HT-29 (cell line): ENCODE measurements around the gene NOD2. TPM values are rescaled to one million over a fixed set of nuclear protein-coding genes. Genes with fewer than 3 reads are reported as not detected.
A peak's percentile ranks its signal among the peaks of the same experiment; 100 is the strongest.

Experiments used
- DNase-seq: peaks from one replicate; pipeline ENCODE4 v3.0.0-alpha.2; 2015; ENCODE audit warnings: low spot score
- total RNA-seq: library from RNA; depleted of rRNA; stranded (reverse); fragments of >200 nt; shearing (Covaris generic); gene quantifications from 2 replicates; pipeline ENCODE4 v1.2.3, GENCODE V29; 2014; rRNA removed

The NOD2 gene
- not detected in 2 replicates for total RNA-seq

DNA sequence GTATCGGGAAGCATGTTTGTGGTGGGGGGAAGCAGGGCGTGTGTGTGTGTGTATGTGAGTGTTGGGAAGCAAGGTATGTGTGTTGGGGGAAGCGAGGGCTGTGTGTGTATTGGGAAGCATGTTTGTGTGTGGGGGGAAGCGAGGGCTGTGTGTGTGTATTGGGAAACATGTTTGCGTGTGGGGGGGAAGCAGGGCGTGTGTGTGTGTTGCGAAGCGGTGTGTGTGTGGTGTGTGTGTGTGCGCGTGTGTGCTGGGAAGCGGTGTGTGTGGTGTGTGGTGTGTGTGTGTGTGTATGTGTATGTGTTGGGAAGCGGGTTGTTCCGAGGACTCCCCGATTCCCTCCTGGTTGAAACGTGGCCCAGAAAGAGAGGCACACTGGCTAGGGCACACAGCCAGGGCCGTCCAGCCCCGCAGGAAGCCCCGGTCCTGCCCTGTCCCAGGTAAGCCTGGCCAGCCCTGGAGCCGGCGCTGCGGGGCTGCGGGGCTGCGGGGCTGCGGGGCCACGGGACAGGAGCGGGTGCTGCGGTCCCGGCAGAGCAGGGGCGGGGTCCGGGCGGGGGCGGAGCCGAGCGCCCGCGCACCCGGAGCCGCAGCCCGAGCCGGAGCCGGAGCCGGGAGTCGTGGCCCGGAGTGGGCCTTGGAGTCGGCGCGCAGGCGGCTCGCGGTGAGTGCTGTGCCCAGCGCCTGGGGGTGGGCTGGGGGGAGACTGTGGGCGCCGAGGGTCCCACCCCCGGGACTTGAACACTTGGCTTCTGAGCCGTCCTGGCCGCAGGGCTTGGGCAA lies at the start of gene NOD2:
TSS of gene NOD2 (plus strand) at position 608 of the 783 bp plus-strand sequence. CDS start 5,890 bp downstream, outside the sequence.
- no peak for DNase-seq

DNA sequence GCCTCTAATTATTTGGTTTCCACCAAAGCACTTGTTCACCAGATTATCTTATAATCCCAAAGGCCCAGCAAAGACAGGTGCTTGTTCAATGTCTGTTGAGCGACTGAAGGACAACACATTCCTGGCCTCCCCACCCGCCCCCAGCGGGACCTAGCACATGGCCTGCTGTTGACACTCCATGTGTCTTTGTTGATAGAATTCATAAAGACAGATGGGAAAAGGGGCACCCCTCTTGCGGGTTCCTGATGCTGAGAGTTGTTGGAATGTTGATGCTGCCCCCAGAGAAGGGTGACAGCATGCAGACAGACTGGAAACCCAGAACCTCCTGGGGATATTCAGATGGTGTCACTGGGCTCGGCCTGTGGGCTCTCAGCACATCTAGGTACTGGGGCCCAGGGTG lies 49.2 kb upstream of the NOD2 start:
- no peak for DNase-seq

DNA sequence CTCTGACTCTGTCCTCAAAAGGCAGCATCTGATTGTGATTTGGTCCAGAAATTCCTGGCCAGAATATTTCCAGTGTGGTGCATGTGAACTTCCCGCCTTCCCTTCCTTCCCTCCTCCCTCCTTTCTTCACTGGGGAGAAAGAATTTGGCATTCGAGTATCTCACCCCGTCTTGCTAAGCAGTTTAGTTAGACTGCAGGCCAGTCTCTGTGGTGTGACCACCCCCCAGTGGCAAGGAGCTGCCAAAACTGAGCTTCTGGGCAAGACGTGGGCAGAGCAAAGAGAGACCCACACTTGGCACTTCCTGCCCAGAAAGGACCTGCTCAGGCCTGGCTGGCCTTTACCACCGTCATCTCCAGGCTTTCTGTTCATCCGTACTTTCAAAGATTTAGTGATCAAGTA lies 48.7 kb upstream of the NOD2 start:
- DNase-seq = no peak

DNA sequence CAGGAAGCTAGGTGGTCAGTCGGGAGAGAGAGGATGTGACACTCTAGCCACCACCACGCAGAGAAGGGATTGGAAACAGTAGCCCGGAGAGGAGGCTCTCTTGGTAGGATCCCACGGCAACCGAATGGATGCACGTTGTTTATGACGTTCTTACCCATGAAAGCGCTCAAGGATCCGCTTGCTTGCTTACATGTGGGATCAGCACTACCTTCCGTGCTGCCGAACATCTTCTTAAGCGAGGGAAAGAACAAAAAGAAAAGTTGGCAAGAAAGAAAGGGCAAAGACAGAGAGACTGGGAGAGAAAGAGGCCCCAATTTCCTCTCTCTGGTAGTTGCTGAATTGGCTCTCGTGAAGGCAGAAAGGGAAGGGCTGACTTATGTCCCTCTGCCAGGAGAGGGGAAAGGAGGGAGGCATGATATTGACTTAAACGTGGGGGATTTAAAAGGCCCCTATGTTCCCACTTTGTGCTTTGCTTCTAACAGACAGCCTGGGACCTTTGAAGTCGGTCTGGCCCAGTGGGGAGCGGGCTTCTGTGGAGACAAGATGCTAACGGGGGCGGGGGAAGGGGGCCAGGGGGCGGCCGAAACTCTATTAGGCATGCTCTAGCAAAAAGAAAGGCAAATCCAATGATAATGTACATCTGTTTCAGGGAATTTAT lies 47.7 kb upstream of the NOD2 start:
- no peak for DNase-seq

DNA sequence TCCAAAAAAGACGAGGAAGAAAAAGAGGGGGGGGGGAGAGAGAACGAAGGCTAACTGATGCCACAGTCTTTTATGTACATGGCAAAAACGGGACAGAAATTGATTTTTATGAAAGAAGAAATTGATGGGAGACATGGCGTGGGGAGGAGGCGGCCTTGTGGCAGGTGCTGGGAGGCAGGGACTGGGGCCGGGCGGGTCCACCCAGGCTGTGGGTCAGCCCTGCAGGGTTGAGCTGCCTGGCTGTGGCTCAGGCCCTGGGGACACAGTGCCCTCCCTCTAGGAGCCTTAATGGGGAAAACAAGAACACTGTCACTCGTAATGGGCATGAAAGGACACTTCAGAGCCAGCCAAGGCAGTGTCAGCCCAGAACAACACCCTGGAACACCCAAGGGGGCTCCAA lies 47.1 kb upstream of the NOD2 start:
- DNase-seq = no peak

DNA sequence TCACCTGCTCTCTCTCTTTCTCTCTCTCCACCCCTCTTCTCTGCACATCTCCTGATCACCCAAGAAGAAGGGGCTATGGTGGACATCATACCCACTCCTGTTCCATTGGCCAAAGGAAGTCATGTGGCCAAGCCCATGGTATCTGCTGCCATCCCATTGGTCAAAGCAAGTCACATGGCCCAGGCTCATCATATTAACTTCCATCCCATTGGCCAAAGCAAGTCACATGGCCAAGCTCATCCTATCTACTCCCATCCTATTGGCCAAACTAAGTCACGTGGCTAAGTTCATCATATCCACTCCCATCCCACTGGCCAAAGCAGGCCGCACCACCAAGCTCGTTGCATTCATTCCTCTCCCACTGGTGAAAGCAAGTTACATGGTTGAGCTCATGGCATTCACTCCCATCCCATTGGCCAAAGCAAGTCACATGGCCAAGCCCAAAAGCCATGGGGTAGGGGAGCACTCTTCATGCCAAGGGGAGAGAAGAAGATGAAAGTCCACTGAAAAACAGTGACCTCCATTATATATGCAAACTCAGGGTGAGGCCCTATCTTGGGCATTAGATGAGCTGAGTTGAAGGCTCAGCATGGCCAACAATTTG lies 41.5 kb upstream of the NOD2 start:
- DNase-seq = no peak

DNA sequence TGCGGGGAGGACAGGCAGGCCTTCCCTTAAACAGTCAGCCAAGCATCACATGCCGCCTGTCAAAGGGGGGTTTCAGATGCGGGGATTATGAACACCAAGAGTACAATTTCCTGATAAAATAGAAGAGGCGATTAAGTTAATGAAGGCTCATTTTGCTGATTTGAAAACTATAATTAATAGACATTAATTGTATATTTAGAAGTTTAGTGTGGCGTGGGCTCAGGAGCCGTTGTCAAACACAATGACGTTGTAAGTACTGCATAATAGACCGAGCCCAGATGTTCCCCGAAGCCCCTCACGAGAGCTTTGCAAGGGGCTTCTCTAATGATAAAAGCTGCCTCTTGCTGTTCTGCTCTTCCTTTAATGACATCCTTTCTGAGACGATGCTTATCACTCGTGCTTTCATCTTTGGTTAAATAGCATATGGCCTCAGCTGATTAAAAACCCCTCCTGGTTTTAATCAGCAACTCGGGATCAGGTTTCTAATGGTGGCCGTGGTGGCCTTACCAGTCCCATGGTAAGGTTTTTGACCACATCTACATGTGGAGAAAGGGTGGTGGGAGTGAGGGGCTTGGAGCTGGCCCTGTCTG lies 40.5 kb upstream of the NOD2 start:
- DNase-seq = no peak

DNA sequence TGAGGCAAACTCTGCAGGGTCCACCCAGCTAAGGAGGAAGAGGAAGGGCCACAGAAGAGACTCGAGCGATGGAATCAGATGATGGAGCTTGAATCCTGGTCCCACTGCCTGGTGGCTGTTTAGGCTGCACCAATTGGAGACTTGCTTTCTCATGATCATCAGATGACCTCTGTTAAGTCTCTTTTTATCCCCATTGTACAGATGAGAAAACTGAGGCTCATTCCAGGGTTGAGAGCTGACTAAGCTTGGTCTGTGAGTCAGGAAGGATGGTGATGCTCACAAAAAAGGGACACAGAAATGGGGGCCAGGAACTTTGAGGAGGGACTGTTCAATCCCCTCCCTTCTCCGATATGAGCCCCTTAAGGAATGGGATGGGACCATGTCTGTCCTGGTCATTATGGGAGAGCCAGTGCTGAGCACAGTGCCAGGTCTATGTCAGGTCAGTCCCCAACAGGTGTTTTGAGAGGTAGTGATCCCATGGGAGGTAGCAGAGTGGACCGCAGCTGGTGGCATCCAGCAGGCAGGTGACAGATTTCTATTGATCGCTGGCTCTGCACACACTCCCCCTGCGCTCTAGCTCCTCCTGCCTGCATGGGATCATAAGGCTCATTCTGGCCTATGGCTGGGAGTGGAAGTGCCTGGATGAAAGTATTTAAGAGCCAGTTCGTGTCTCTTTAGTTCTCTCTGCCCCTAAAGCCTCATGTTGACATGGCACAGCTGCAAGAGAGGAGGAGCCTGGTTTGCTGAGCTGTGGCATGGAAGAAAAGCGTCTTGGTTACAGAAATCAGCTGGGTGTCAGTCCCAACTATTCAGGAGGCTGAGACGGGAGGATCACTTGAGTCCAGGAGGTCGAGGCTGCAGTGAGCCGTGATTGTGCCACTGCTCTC lies 39.5 kb upstream of the NOD2 start:
- no peak for DNase-seq

DNA sequence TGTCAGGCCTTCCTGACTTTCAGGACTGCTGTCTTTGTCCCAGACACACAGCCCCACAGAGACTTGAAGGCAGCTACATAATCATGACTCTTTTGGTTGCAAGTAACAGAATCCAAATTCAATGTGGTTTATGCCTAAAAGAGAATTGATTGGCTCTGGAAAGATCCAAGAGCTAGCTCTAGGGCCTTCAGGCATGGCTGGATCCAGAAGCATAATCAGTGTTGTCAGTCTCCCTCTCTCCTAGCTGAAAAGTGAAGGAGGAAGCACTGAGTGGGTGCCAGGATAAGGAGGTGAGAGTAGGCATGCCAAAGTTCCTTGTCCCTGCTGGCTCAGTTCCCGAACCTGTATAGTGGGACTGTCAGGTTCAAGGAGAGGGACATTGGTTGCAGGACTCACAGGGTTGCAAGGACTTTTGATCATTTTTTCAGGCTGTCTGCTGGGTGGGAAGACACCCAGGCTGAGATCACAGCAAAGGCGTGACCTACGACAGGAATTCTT lies 37.8 kb upstream of the NOD2 start:
- no peak for DNase-seq

DNA sequence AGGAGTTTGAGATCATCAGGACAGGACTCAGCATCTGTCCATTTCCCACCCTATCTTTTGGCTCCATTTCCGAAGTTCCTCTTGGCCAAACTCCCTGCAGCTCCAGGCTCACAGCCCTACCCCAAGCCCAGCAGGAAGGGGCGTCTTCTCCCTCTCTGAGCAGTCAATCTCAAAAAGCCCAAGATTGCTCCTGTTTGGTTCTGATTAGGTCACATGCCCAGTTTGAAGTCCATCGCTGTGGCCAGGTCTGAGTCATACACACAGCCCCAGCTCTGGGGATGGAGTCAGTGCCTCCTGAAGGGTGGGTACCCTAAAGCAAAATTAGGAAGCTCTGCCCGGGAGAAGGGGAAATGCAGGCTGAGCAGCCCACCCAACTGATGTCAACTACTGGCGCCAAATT lies 36.2 kb upstream of the NOD2 start:
- no peak for DNase-seq

DNA sequence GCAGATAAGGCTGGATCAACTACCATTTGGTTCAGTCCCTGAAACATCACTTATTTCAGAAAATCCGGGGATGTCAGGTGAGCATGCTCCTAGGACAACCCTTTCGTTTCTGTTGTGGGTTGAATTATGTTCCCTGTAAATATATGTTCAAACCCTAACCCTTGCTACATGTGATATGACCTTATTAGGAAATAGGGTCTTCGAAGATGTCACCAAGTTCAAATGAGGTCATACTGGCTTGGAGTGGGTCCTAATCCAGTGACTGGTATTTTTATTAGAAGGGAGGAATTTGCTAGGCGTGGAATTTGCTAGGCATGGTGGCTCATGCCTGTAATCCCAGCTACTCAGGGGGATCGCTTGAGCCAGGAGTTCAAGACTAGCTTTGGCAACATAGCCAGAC lies 33.6 kb upstream of the NOD2 start:
- no peak for DNase-seq

DNA sequence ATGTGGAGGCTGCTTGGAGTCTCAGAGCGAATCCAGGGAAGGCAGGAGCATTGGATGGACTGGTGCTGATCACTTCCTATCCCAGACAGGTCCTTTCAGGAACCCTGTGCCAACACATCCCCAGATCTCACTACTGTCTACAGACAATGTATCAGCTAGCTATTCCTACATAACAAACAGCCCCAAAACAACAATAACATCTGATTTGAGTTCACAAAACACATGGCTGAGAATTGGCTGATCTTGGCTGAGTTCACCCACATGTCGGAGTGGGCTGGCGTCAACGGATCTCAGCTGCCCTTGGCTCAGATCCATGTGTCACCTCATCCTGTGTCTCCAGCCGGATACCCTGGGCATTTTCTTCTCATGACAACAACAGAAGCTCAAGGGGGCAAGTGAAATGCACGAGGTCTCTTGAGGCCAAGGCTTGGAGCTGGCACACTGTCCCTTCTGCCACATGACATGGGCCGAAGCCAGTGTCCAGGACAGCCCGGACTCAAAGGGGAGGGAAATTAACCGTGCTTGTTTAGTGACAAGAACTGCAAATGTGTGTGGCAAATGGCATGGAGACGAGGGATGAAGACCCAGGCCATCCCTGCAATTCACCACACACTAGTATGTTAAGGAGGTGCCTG lies 31.0 kb upstream of the NOD2 start:
- no peak for DNase-seq

DNA sequence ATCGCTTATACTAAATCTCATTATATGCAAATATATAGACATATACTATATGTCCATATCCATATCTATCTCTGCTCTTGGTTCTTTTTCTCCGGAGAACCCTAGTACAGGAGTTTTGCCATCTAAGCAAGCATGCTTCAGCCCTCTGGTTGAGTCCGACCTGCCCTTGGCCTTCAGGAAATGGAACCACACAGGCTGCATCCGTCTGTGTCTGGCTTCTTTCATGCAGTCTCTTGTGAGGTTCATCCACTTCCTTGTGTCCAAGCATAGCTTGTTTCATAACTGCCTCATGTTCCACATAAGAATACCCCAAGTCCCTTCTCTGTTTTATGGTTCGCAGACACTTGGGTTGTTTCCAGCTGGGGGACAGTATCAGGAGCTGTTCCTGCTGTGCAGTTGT lies 29.1 kb upstream of the NOD2 start:
- no peak for DNase-seq

DNA sequence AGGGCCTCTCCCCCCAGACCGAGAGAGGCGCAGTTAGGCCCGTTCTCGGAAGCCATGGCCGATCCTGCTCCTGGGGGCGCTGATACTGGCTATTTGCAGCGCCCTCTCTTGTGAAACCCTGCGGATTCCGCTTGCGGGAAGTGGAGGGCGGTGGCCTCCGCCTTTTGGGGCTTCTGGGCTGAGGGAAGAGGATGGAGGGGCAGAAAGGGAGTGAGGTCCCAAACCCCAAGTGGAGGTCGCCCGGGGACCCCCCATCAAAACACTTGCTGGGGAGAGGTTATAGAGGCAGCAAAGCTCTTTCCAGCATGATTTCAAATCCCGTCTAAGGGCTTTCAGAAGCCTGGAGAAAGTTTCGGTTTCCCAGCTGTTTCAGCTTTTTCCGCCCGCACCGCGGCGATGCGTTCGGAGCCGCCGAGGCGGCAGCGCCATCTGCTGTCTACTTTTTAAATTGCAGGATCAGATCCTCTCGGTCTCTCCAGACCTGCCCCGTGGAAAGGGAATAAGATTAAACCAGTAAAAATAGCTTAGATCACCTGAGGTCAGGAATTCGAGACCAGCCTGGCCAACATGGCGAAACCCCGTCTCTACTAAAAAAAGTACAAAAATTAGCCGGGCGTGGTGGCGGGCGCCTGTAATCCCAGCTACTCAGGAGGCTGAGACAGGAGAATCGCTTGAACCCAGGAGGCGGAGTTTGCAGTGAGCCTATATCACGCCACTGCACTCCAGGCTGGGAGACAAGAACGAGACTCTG lies 28.1 kb upstream of the NOD2 start:
- peak; percentile 71 for DNase-seq

DNA sequence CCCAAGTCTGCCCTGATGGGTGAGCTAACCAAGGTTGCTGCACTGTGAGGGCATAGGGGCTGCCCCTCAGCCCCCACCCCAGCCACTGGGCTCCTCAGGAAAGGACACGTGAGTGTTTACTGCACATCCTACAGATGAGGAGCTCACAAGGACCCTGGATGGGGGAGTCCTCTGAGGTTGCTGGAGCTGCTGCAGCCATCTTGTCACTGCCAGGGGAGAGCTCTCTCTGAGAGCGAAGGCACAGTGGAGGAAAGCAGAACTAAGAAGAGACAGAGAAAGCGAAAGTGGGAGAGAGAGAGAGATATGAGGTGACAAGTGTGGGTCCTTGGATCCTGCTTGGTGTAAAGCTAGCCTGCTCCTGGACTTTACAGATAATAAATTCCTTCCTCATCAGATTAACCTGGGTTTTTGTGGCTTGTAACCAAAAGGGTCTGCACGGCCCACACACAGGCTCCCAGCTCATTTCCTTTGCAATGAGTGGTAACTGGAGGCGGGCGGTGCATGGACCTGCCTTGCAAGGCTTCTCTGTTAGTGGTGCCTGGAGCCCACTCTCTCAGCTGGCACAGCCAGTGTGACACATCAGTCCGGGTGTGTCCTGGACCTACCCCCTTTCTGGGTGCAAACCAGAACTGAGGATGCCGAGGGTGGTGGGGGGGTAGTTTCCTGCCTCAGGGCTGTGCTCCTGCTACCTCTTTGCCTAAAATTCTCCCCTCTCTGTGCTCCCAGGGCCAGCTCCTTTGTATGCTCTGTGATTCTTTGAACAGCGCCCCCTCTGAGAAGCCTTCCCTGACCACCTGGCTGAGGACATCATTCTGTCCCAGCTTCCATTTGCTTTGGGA lies 26.5 kb upstream of the NOD2 start:
- DNase-seq = no peak

DNA sequence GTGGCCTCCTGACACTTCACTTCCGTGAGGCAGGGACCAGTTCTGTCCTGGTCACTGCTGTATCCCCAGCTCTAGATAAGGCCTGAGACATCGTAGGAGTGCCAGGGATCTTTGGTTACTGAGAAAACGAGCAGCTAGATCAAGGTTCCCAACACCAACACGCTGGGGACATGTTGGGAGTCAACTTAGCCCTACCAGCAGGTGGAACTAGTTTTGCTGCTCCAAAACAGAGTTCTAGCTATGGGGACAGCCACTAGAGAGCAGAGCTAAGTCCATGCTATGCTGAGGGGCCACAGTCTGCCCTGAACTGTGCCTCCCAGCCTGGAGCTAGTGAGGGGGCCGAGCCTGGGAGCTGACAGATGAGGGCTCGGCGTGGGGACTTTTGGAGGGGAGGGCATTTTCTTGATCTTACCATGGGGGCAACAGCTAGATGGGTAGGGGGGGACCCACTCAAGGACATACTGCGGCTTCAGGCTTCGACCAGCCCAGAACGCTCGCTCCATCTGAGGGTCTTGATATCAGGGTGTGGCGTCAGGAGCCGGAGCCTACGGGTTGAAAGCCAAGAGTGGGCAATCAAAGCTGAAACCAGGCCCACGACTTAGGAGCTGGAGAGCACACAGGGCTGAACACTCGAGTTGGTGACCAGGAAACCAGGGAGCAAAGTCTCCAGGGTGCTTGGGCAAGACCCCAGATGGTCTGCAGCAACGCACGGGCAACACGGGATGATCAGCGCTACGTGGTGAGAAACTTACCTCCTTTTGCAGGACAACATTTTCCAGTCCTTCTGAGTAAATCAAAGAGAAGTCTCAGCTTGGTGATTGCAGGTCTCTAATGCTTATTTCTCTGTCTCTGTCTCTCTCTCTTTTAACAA lies 25.7 kb upstream of the NOD2 start:
- DNase-seq = no peak

DNA sequence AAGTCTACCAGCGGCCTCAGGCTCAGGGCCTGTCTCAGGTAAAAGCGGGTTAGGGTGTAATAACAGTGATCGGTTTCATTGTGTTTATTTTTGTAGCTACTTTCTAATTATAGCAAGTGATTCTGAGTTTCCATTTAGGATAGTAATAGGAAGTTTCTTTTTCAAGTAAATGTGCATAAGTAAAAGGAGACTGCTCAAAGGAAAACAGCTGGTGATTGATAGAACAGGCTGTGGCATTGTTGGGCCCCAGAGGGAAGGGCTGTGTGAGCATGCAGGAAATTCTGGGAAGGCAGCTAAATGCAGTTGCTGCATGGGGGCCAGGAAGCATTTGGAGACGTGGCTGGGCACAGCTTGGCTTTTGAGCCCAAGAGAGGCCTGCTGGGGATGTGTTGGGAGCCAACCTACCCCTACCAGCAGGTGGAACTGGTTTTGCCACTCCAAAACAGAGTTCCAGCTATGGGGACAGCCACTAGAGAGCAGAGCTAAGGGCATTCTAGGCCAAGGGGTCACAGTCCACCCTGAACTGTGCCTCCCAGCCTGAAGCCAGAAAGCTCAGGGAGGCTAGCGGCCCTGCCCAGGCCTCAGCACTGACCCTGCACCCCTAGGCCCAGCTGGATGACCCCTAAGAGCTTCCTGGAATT lies 24.9 kb upstream of the NOD2 start:
- no peak for DNase-seq

DNA sequence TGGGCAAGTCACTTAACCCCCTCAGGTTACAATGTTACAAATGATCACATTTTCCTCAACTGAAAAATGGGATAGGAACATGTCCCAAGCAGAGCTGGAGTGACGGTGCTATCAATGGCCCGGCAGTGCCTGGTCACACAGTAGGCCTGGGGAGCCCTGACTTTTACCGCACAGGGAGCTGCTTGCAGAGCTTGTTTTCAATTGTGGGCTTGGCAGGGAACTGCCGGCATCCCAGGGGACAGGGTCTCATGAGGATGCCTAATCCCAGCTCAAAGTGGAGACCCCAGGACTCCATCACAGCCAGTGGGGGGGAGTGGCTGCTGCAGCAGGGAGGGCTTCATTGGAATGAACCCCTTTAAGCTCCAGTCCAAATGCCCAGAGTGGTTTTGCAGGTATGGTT lies 23.7 kb upstream of the NOD2 start:
- no peak for DNase-seq
